ENCODE data around the gene MOSPD3. TPM values are rescaled to one million over a fixed set of nuclear protein-coding genes. Genes with fewer than 3 reads are reported as not detected.

The MOSPD3 gene
- total and polyA plus RNA-seq, 2 of the 8 experiments (the other 6 are each of a cell fraction or from before 2014, with no cell fraction given), result 20.7 to 21.4 TPM

GRCh38 chr7:100655908-100656674, 43.8 kb downstream of the MOSPD3 start, which contains the start of gene ACTL6B (continued):
- TF ChIP-seq, protein P1, sequence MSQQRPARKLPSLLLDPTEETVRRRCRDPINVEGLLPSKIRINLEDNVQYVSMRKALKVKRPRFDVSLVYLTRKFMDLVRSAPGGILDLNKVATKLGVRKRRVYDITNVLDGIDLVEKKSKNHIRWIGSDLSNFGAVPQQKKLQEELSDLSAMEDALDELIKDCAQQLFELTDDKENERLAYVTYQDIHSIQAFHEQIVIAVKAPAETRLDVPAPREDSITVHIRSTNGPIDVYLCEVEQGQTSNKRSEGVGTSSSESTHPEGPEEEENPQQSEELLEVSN (IDR thresholded peaks at IDR 0.05), result peak; percentile 16; the same call in 1 of the 2 replicates
- TF ChIP-seq TBP (IDR thresholded peaks at IDR 0.05; ENCODE audit: low read depth, low read length) (no peak), CREB1 (IDR thresholded peaks at IDR 0.05) (peak; percentile 43; the same call in 1 of the 2 replicates), SUZ12 (IDR thresholded peaks at IDR 0.05; ENCODE audit: low read length) (no peak), TEAD4 (IDR thresholded peaks at IDR 0.05; ENCODE audit: low read depth, low read length) (no peak), CHD7 (IDR thresholded peaks at IDR 0.05; ENCODE audit: insufficient replicate concordance, low read length) (no peak), MAFK (IDR thresholded peaks at IDR 0.05; ENCODE audit: low read depth, low read length) (no peak), YY1 (IDR thresholded peaks at IDR 0.05; ENCODE audit: low read depth, low read length) (0 out of 2 replicates have a peak, but pooled peaks have one; percentile 18), PHF8 (conservative IDR thresholded peaks at IDR 0.05; ENCODE audit: low read depth, low read length) (no peak)
